GM21576 (cell line): ENCODE results near the gene PPP1R15A.
"Not testable (repeated sequence)": the region's sequence is repeated elsewhere in the genome, so short reads cannot be mapped to it uniquely, and the experiment has no call there.

Experiments
- ATAC-seq: cut with Tn5 transposase; IDR thresholded peaks from one replicate; pipeline ENCODE4 v1.9.1; 2021; ENCODE audit warnings: mild to moderate bottlenecking, moderate library complexity; ENCODE audit not compliant: unreplicated experiment

Gene PPP1R15A

DNA sequence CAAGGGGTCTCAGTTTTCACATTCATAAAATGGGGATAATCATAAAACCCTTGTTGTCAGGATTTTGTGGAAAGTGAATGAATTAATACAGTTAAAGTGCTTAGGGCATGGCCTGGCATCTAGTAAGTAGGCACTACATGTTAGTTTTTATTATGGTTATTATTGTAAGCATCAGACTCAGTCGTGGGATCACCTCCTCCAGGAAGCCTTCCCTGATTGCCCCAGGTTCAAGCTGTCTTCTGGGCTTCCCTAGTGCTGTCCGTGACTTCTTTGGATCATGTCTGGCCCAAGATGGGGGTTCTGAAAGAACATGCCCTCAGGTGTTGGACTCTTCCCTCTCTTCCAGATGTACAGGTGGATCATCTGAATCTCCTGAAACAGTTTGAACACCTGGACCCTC lies 38.6 kb downstream of the PPP1R15A start:
- ATAC-seq, result no peak

DNA sequence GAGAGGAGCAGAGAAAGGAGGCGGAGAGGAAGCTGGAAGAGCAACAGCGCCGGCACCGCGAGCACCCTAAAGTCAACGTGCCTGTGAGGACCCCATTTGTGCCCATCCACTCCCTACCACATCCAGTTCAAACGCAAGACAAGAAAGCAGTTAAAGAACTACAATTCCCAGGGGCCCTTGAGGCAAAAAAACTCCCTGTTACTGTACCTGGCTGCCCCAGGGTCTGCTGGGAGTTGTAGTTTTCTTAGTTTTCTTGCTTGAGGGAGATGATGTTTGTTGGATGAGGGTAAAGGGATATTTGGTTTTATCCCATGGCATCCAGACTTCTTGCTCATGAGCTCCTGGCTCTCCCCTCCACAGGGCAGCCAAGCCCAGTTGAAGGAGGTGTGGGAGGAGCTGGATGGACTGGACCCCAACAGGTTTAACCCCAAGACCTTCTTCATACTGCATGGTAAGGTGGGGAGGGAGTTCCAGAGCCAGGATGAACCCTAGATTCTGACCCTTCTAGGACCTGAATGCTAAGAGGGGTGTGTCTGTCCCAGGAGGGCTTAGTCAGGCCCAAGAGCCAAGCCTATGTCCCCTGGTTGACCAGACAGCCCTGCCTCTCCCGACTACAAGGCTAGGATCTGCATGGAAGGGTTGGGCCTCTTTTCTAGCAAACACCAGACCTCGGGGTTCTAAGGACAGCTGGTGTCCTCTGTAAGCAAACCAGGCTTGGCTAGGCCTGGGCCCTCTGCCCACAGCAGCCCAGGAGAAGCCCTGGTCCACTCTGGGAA lies 41.1 kb downstream of the PPP1R15A start:
- no peak for ATAC-seq

GRCh38 chr19:48914181-48914580 lies 42.0 kb downstream of the PPP1R15A start:
- ATAC-seq, result no peak

GRCh38 chr19:48915757-48916156 lies 43.5 kb downstream of the PPP1R15A start:
- ATAC-seq, result no peak

DNA sequence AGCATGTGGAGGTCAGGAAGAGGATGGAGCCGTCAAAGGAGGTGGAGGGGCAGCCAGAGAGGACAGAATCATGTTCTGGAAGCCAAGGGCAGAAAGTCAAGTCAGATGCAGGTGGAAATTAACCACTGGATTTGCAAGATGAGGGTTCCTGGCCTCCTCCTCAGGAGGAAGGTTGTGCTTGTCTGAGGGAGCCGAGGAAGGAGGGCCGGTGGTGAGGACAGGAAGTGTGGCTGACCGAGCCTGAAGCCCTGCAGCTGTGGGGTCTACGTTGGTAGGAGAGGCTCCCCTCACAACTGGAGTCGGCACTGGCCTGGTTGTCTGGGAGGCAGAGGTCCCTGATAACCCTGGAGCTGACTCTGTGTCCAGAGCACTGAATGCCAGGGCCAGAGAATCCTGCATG lies 45.9 kb downstream of the PPP1R15A start:
- no peak for ATAC-seq

DNA sequence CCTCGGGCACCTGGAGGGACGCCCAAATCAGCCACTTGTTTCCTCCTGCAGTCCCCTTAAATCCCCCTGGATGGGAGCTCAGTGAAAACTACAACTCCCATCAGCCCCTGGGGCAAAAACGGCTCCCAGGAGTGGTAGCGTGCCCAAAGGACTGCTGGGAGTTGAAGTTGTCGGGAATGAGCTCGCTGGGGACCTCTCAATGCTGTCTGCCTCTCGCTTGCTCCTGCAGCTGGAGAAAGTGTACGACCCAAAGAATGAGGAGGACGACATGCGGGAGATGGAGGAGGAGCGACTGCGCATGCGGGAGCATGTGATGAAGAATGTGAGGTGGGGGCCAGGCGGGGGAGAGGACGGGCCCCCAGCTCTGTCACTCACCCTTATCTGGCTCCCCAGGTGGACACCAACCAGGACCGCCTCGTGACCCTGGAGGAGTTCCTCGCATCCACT lies 46.6 kb downstream of the PPP1R15A start:
- no peak for ATAC-seq

DNA sequence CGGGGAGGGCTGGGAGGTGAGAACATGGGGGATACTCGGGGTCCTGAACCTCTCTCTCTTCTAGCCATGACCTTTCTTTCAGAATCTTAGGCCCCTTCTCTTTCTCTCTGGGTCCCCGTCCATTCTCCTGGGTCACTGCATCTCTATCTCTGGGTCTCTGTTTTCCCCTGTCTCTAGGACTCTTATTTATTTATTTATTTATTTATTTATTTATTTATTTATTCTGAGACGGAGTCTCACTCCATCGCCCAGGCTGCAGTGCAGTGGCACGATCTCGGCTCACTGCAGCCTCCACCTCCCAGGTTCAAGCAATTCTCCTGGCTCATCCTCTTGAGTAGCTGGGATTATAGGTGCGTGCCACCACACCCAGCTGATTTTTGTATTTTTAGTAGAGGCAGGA lies 47.0 kb downstream of the PPP1R15A start:
- not testable (repeated sequence) for ATAC-seq

DNA sequence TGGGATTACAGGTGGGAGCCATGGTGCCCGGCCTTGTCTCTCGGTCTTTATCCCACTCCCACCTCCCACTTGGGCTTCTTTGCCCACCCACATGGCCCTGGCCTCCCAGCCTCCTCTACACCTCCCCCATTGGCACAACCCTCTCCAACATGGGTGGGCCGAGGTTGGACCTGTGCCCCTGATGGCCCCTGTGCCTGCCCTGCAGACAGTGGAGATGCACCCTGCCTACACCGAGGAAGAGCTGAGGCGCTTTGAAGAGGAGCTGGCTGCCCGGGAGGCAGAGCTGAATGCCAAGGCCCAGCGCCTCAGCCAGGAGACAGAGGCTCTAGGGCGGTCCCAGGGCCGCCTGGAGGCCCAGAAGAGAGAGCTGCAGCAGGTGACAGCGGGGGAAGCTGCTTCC lies 48.7 kb downstream of the PPP1R15A start:
- ATAC-seq, result no peak

GRCh38 chr19:48921721-48922500 lies 49.7 kb downstream of the PPP1R15A start:
- ATAC-seq, result no peak

DNA sequence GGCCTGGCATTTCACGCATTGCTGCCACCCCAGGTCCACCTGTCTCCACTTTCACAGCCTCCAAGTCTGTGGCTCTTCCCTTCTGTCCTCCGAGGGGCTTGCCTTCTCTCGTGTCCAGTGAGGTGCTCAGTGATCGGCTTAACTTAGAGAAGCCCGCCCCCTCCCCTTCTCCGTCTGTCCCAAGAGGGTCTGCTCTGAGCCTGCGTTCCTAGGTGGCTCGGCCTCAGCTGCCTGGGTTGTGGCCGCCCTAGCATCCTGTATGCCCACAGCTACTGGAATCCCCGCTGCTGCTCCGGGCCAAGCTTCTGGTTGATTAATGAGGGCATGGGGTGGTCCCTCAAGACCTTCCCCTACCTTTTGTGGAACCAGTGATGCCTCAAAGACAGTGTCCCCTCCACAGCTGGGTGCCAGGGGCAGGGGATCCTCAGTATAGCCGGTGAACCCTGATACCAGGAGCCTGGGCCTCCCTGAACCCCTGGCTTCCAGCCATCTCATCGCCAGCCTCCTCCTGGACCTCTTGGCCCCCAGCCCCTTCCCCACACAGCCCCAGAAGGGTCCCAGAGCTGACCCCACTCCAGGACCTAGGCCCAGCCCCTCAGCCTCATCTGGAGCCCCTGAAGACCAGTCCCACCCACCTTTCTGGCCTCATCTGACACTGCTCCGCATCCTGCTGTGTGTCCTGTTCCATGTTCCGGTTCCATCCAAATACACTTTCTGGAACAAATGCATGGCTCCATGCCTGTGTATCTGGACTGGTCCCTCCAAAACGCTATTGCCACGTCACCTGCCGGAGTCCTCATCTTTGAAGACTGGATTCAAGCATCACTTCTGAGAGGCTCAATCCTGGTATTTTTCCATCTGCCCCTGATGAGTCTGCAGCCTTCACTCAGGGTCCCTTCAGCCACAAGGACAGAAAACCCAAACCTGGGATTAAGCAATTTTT lies 50.6 kb downstream of the PPP1R15A start:
- no peak for ATAC-seq

DNA sequence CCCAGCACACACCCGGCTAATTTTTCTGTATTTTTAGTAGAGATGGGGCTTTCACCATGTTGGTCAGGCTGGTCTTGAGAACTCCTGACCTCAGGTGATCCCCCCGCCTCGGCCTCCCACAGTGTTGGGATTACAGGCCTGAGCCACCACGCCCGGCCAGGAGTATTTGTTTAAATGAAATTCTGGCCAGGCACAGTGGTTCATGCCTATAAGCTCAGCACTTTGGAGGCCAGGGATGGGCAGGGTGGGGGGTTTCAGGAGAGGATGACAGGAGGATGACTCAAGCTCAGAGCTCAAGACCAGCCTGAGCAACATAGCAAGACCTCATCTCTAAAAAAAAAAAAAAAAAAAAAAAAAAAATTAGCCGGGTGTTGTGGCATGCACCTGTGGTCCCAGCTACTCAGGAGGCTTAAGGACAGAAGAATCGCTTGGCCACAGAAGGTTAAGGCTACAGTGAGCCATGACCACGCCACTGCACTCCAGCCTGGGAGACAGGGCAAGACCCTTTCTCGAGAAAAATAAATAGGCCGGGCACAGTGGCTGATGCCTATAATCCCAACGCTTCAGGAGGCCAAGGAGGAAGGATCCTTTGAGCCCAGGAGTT lies 53.1 kb downstream of the PPP1R15A start:
- ATAC-seq, result no peak
